ENCODE data around the gene SENP5. TPM values are rescaled to one million over a fixed set of nuclear protein-coding genes. Genes with fewer than 3 reads are reported as not detected.

The SENP5 gene
- total and polyA plus RNA-seq, 9 of the 15 experiments (the other 6 are each of a cell fraction or from before 2014, with no cell fraction given): 18.3 to 59.7 (median 35.8) TPM

GRCh38 chr3:196837819-196838420 lies 29.8 kb upstream of the SENP5 start (continued):
- TF ChIP-seq YY1 (IDR thresholded peaks at IDR 0.05; ENCODE audit: borderline replicate concordance in 1 of 3, control insufficient read depth in 1 of 3, extremely low read depth in 1 of 3, insufficient read depth in 3 of 3, insufficient read length in 1 of 3, insufficient replicate concordance in 2 of 3, low read depth in 1 of 3, low read length in 2 of 3): peak in 2 of 3 experiments; percentile 75 to 85
- TF ChIP-seq SIRT6 (IDR thresholded peaks at IDR 0.05; ENCODE audit: low read depth, low read length): no peak
- no peak for TF ChIP-seq ZNF12 (CRISPR knock-in tag; IDR thresholded peaks at IDR 0.05)
- TF ChIP-seq MTA3 (IDR thresholded peaks at IDR 0.05; ENCODE audit: borderline replicate concordance): no peak
- TF ChIP-seq KLF16 (IDR thresholded peaks at IDR 0.05): peak; percentile 26; the same call in 1 of the 2 replicates
- no peak for TF ChIP-seq FOXA3 (CRISPR knock-in tag; conservative IDR thresholded peaks at IDR 0.05 in 1 of 2, IDR thresholded peaks at IDR 0.05 in 1 of 2)
- no peak for TF ChIP-seq DMBX1 (CRISPR knock-in tag; IDR thresholded peaks at IDR 0.05; ENCODE audit: borderline replicate concordance)
- TF ChIP-seq PHB (CRISPR knock-in tag; IDR thresholded peaks at IDR 0.05): no peak
- 0 out of 2 replicates have a peak, but pooled peaks have one; percentile 16 for TF ChIP-seq ATF7 (IDR thresholded peaks at IDR 0.05)
- TF ChIP-seq ZNF175 (CRISPR knock-in tag; IDR thresholded peaks at IDR 0.05; ENCODE audit: low read depth): no peak
- no peak for TF ChIP-seq ZNF212 (CRISPR knock-in tag; IDR thresholded peaks at IDR 0.05)
- no peak for TF ChIP-seq KDM5B (IDR thresholded peaks at IDR 0.05; ENCODE audit: insufficient replicate concordance, low read depth, low read length)
- peak; percentile 42; the same call in 1 of the 2 replicates for TF ChIP-seq SP1 (CRISPR knock-in tag; IDR thresholded peaks at IDR 0.05)
- TF ChIP-seq JUND (IDR thresholded peaks at IDR 0.05; ENCODE audit: borderline replicate concordance, low read depth, low read length): 0 out of 2 replicates have a peak, but pooled peaks have one; percentile 38
- no peak for TF ChIP-seq JUND (tag; IDR thresholded peaks at IDR 0.05; ENCODE audit: borderline replicate concordance, low read depth, low read length)
- TF ChIP-seq HMGXB4 (CRISPR knock-in tag; IDR thresholded peaks at IDR 0.05): no peak
- TF ChIP-seq ZNF780A (CRISPR knock-in tag; IDR thresholded peaks at IDR 0.05): no peak
- TF ChIP-seq USF2 (CRISPR knock-in tag; IDR thresholded peaks at IDR 0.05): no peak
- TF ChIP-seq ZFP91 (CRISPR knock-in tag; IDR thresholded peaks at IDR 0.05): no peak
- TF ChIP-seq ZHX1 (conservative IDR thresholded peaks at IDR 0.05; ENCODE audit: low read length): no peak
- no peak for TF ChIP-seq CSDE1 (IDR thresholded peaks at IDR 0.05)

Measured in K562 (cell line).